ENCODE results near the gene RIC8A. TPM values are rescaled to one million over a fixed set of nuclear protein-coding genes. Genes with fewer than 3 reads are reported as not detected.
"Not testable (repeated sequence)": the region's sequence is repeated elsewhere in the genome, so short reads cannot be mapped to it uniquely, and the experiment has no call there.

RIC8A gene
- total RNA-seq: 10 to 100 TPM; 77.1 to 92.6 TPM
- 55.1 TPM for polyA plus RNA-seq (2013, experiment 1 of 2)
- polyA plus RNA-seq (2013, experiment 2 of 2): 56.8 TPM
- long read RNA-seq, experiment 1, transcript RIC8A-203 (10 exons, 3,703 nt): major isoform, 10 of 39 reads
- long read RNA-seq, experiment 1, partial matches to known transcripts: 14 of 39 reads
- long read RNA-seq, experiment 1, other reads (novel, unspliced or antisense): 9 of 39 reads
- long read RNA-seq, experiment 2, transcript RIC8A-203 (10 exons, 3,703 nt): major isoform, 126 of 176 reads
- long read RNA-seq, experiment 2, partial matches to known transcripts: 12 of 176 reads
- long read RNA-seq, experiment 2, other reads (novel, unspliced or antisense): 34 of 176 reads
- long read RNA-seq, experiment 3, transcript RIC8A-203 (10 exons, 3,703 nt): major isoform, 374 of 468 reads
- long read RNA-seq, experiment 3, transcript RIC8A-201 (10 exons, 2,702 nt): minor isoform, 7 of 468 reads
- long read RNA-seq, experiment 3, partial matches to known transcripts: 14 of 468 reads
- long read RNA-seq, experiment 3, other reads (novel, unspliced or antisense): 68 of 468 reads
- long read RNA-seq, experiment 4, transcript RIC8A-203 (10 exons, 3,703 nt): major isoform, 15 of 23 reads
- long read RNA-seq, experiment 4, partial matches to known transcripts: 5 of 23 reads
- long read RNA-seq, experiment 4, other reads (novel, unspliced or antisense): 1 of 23 reads

- peaks cover 42% of the 10 kb centered on the region for H3K36me3 Mint-ChIP-seq (ENCODE audit: low read depth)
- peaks cover 35% of the 10 kb centered on the region for H3K4me1 ChIP-seq (ENCODE audit: control insufficient read depth, insufficient read depth, low read length)
- H3K9me3 Mint-ChIP-seq: no peaks in the 10 kb centered on the region
- 0% methylated on average over 15 to 63 of the region's 63 CpGs for WGBS, 2 experiments (ENCODE audit: insufficient coverage in 1 of 2, insufficient read length in 1 of 2)
- peaks cover 31% of the 10 kb centered on the region for H3K4me1 Mint-ChIP-seq
- H3K27me3 Mint-ChIP-seq (ENCODE audit: insufficient read depth): no peaks in the 10 kb centered on the region
- peak within 1 kb of the TSS; percentile 99 for H3K4me3 ChIP-seq (ENCODE audit: low read length)
- peaks cover 47% of the 10 kb centered on the region for H3K36me3 ChIP-seq (ENCODE audit: control insufficient read depth, insufficient read depth, low read length)
- peak within 1 kb of the TSS; percentile 98 for H3K27ac Mint-ChIP-seq
- peak within 1 kb of the TSS; percentile 95 for H3K27ac ChIP-seq (ENCODE audit: low read depth, low read length)
- peak; percentile 98 for DNase-seq
- no peak for TF ChIP-seq CTCF (conservative IDR thresholded peaks at IDR 0.05)
- peak within 1 kb of the TSS; percentile 93 for H3K9ac ChIP-seq (ENCODE audit: extremely low read depth, low read length, poor library complexity, severe bottlenecking)
- no peaks in the 10 kb centered on the region for H3K9me3 ChIP-seq (ENCODE audit: control insufficient read depth, low read length)
- H3K27me3 ChIP-seq (ENCODE audit: control insufficient read depth, insufficient read depth, low read length, poor library complexity, severe bottlenecking): no peaks in the 10 kb centered on the region
- peak within 1 kb of the TSS; percentile 98 for H3K4me3 Mint-ChIP-seq
These were observed at the start of gene RIC8A, which contains the start of gene BET1L for GRCh38 chr11:207208-207862. Gene RIC8A (plus strand): TSS chr11:207708. CDS start chr11:208855, 1,147 bp downstream. Gene BET1L (minus strand): TSS chr11:207399. CDS start chr11:207321, 78 bp downstream.

- H3K36me3 Mint-ChIP-seq (ENCODE audit: low read depth); H3K9me3 Mint-ChIP-seq; DNase-seq; H3K4me1 ChIP-seq (ENCODE audit: control insufficient read depth, insufficient read depth, low read length); H3K36me3 ChIP-seq (ENCODE audit: control insufficient read depth, insufficient read depth, low read length); H3K27me3 ChIP-seq (ENCODE audit: control insufficient read depth, insufficient read depth, low read length, poor library complexity, severe bottlenecking); H3K9ac ChIP-seq (ENCODE audit: extremely low read depth, low read length, poor library complexity, severe bottlenecking); H3K4me1 Mint-ChIP-seq; H3K27ac Mint-ChIP-seq; H3K4me3 Mint-ChIP-seq; H3K4me3 ChIP-seq (ENCODE audit: low read length); H3K27ac ChIP-seq (ENCODE audit: low read depth, low read length); H3K27me3 Mint-ChIP-seq (ENCODE audit: insufficient read depth); H3K9me3 ChIP-seq (ENCODE audit: control insufficient read depth, low read length): not testable (repeated sequence)
- TF ChIP-seq CTCF (conservative IDR thresholded peaks at IDR 0.05): peak; percentile 49
- no CpG with 5 or more reads among the region's 13 CpGs for WGBS, 2 experiments (ENCODE audit: insufficient coverage in 1 of 2, insufficient read length in 1 of 2)
These were observed 27.3 kb upstream of the RIC8A start for GRCh38 chr11:180242-180641.

GRCh38 chr11:189200-189783 lies 18.2 kb upstream of the RIC8A start:
- DNase-seq: peak; percentile 25
- H3K27ac Mint-ChIP-seq: not testable (repeated sequence)
- 86 to 89% methylated on average over 15 to 19 of the region's 55 CpGs for WGBS, 2 experiments (ENCODE audit: insufficient coverage in 1 of 2, insufficient read length in 1 of 2)

More at GRCh38 chr11:189200-189783, 18.2 kb upstream of the RIC8A start:
- H3K4me3 Mint-ChIP-seq; H3K9me3 ChIP-seq (ENCODE audit: control insufficient read depth, low read length); H3K4me3 ChIP-seq (ENCODE audit: low read length); H3K27ac ChIP-seq (ENCODE audit: low read depth, low read length); H3K27me3 Mint-ChIP-seq (ENCODE audit: insufficient read depth); H3K4me1 Mint-ChIP-seq; H3K9me3 Mint-ChIP-seq; H3K9ac ChIP-seq (ENCODE audit: extremely low read depth, low read length, poor library complexity, severe bottlenecking); H3K27me3 ChIP-seq (ENCODE audit: control insufficient read depth, insufficient read depth, low read length, poor library complexity, severe bottlenecking); H3K4me1 ChIP-seq (ENCODE audit: control insufficient read depth, insufficient read depth, low read length); H3K36me3 Mint-ChIP-seq (ENCODE audit: low read depth); H3K36me3 ChIP-seq (ENCODE audit: control insufficient read depth, insufficient read depth, low read length): not testable (repeated sequence)
